ENCODE data around the gene FGF19. TPM values are rescaled to one million over a fixed set of nuclear protein-coding genes. Genes with fewer than 3 reads are reported as not detected.

FGF19 gene
- total RNA-seq, 2 donors from 2014 or later, result not detected

DNA sequence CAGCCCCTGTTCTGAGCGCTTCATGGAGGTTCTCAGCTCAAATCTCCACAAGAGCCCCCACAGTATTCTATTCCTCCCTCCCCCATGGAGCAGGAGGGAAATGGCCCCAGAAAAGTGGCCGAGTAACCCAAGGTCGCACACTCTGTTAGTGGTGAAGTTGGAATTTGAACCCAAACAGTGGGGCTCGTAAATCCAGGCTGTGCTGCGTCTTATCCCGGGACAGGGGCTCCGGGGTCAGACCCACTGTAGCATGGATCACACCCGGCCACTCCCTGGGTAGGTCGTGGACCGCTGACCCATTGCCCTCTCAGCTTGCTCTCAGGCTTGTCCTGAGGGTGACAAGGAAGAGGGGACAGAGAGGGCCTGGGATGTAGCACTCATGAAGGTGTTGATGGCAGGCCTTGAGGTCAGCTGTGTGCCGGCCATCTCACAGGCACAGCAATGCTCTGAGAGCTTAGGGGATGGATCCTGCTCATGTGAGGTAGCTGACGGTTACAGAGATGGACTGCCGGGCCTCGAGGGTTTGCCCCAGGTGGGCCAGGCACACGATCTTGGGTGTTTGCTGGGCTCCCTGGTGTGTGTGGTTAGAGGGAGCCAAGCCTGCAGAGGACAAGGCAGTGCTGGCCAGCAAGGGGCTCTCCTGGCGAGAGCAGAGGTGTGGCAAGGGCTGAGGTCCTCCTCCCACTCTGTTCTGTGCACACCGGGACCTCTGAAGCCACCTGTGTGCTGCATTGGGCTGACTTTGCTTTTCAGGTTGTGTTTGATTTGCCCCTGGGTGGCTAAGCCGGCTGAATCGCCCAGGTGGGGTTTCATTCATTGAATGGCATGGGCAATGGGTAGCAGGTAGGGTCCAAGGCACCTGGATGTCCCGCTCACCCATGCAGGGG is 2.3 kb upstream of the FGF19 start:
- ATAC-seq (no peak), DNase-seq (no peak)
- Histone ChIP-seq H3K27ac (no peak overlapping the region), H3K4me3 (no peak overlapping the region), H3K9me3 (no peaks in the 10 kb centered on the region), H3K4me1 (peaks cover 18% of the 10 kb centered on the region), H3K27me3 (peaks cover 5 to 11% of the 10 kb centered on the region in 2 donors), H3K36me3 (replicated peaks in 1 of 2; ENCODE audit: insufficient read depth in 1 of 2, low read depth in 2 of 2) (no peaks in the 10 kb centered on the region)
- intact Hi-C loops (cut with DNase I), result no loop called here
- 42 to 61% methylated on average over 14 to 20 of the region's 20 CpGs for WGBS, 2 donors
- TF ChIP-seq, protein P1, sequence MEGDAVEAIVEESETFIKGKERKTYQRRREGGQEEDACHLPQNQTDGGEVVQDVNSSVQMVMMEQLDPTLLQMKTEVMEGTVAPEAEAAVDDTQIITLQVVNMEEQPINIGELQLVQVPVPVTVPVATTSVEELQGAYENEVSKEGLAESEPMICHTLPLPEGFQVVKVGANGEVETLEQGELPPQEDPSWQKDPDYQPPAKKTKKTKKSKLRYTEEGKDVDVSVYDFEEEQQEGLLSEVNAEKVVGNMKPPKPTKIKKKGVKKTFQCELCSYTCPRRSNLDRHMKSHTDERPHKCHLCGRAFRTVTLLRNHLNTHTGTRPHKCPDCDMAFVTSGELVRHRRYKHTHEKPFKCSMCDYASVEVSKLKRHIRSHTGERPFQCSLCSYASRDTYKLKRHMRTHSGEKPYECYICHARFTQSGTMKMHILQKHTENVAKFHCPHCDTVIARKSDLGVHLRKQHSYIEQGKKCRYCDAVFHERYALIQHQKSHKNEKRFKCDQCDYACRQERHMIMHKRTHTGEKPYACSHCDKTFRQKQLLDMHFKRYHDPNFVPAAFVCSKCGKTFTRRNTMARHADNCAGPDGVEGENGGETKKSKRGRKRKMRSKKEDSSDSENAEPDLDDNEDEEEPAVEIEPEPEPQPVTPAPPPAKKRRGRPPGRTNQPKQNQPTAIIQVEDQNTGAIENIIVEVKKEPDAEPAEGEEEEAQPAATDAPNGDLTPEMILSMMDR (IDR thresholded peaks at IDR 0.05), result no peak
- TF ChIP-seq POLR2A (IDR thresholded peaks at IDR 0.05), result no peak

DNA sequence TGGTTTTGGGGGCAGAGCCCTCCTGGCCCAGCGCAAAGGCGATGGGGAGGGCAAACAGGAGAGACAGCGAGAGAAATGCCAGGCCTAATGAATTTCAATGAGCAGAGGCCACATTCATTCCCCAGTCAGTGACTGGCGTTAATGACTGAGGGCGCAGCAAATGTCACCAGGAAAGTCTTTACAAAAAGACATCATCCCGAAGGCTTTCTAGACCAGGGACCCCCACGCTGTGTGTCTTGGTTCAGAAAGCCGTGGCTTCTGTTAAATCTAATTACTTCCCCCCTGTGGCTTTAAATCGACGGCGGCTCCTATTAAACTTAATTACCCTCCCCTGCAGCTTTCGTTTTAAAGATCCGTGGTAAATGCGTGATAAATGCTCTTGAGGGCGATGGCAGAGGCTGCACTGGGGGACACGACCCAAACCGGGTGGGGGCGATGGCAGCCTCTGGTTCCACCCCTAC is 1.6 kb upstream of the FGF19 start:
- Histone ChIP-seq H3K4me3 (no peak overlapping the region), H3K36me3 (replicated peaks in 1 of 2; ENCODE audit: insufficient read depth in 1 of 2, low read depth in 2 of 2) (no peaks in the 10 kb centered on the region), H3K4me1 (peaks cover 18% of the 10 kb centered on the region), H3K27ac (no peak overlapping the region), H3K27me3 (peaks cover 5 to 11% of the 10 kb centered on the region in 2 donors), H3K9me3 (no peaks in the 10 kb centered on the region)
- DNase-seq, result no peak
- intact Hi-C loops (cut with DNase I), result no loop called here
- no peak for ATAC-seq
- TF ChIP-seq, protein P1 (IDR thresholded peaks at IDR 0.05), result no peak
- TF ChIP-seq POLR2A (IDR thresholded peaks at IDR 0.05), result no peak
- WGBS, 2 donors, result 8 to 11% methylated on average over 17 to 18 of the region's 18 CpGs

DNA sequence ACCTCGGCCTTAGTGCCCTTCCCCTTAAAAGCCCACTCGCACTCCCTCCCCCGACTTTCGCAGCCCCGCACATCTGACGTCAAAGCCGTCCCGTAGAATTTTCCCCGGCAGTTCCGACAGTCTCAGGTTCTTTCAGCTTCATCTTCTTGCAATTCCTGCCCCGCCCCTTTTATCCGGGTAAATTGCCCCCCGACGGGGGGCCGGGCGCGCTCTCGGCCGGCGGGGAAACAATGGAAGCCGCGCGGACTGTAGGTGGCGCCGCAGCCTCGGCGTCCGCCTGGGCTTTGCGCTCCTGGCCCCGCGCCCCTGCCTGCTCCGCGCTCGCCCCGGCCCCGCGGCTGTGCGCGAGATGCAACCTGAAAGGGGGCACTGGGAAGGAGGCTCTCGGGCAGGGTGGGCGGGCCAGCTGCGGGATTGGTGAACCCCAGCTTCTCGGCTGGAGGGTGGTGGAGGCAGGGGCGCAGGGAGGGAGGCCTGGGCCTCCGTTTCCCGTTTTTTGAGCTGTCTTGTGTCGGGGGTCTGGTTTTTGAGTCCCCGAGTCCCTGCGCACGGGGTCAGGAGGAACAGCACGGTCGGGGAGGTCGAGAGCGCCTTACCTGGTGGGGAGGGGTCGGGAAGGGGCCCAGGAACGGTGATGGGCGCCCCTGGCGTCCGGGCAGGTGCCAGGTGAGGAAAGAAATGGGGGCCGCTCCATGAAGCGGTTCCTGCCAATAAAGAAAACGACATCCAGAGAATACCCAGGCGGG is 859 bp upstream of the FGF19 start:
- Histone ChIP-seq H3K27ac (no peak overlapping the region), H3K4me3 (no peak overlapping the region), H3K4me1 (peaks cover 18% of the 10 kb centered on the region), H3K27me3 (peaks cover 5 to 11% of the 10 kb centered on the region in 2 donors), H3K36me3 (replicated peaks in 1 of 2; ENCODE audit: insufficient read depth in 1 of 2, low read depth in 2 of 2) (no peaks in the 10 kb centered on the region), H3K9me3 (no peaks in the 10 kb centered on the region)
- intact Hi-C loops (cut with DNase I), result no loop called here
- TF ChIP-seq, protein P1 (IDR thresholded peaks at IDR 0.05), result peak in 5 of 7 experiments; percentile 22 to 39 (median 33)
- no peak for TF ChIP-seq POLR2A (IDR thresholded peaks at IDR 0.05)
- 3 to 8% methylated on average over 25 to 55 of the region's 63 CpGs for WGBS, 2 donors
- no peak for ATAC-seq
- DNase-seq, result no peak

DNA sequence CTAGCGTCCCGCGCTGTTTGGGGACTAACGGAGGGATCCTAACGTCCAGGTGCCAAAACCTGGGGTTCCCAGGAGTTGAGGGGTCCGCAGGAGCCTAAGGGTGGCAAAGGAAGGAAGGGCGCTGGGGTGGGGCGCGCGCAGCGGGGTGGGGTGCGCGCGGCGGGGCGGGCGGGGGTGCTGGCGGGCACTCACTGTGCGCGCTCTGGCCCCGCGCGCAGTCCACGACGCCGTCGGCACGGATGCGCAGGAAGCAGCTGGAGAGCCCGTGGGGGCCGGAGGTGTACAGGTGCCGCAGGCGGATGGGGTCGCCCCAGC is 412 bp downstream of the FGF19 start:
- no peak for TF ChIP-seq POLR2A (IDR thresholded peaks at IDR 0.05)
- TF ChIP-seq, protein P1 (IDR thresholded peaks at IDR 0.05), result no peak
- 0 to 20% methylated on average over 7 to 34 of the region's 34 CpGs for WGBS, 2 donors
- ATAC-seq, result no peak
- DNase-seq, result no peak
- H3K36me3 ChIP-seq (replicated peaks in 1 of 2; ENCODE audit: insufficient read depth in 1 of 2, low read depth in 2 of 2), result no peaks in the 10 kb centered on the region
- peaks cover 18% of the 10 kb centered on the region for H3K4me1 ChIP-seq
- no peak overlapping the region for H3K27ac ChIP-seq
- intact Hi-C loops (cut with DNase I), result no loop called here
- no peaks in the 10 kb centered on the region for H3K9me3 ChIP-seq
- H3K27me3 ChIP-seq, result peaks cover 5 to 11% of the 10 kb centered on the region in 2 donors
- H3K4me3 ChIP-seq, result no peak overlapping the region

Data from body of pancreas (tissue), 4 donors.